PC-9 (cell line): Measurements from ENCODE around the gene TMEM37.

Experiments used
- CTCF ChIP-seq: fragments of 200-600 bp; sonication (generic); conservative IDR thresholded peaks from 2 replicates; pipeline ENCODE4 v1.6.1; 2017; ENCODE audit warnings: mixed run types, antibody characterized with exemption, mild to moderate bottlenecking, moderate library complexity
- EZH2 ChIP-seq: fragments of 200-600 bp; sonication (generic); IDR thresholded peaks from 2 replicates; pipeline ENCODE4 v1.8.0; 2017; ENCODE audit warnings: antibody characterized with exemption, low read depth

DNA sequence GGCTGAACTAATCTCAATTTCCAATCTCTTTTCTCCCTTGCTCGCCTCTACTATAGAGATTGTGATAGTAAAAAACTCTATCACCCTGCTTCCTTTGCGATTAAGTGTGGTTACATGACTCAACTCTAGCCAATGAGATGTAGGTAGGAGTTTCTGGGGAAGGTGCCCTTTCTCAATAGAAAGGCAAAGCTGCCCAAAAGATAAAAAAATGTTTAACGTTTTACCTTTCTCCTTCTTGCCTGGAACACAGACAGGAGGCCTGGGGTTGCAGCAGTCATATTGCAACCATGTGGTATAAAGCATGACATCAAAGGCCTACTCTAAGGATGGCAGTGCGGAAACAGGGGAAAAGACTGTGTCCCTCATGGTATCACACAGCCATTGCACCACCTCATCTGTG, 31.5 kb downstream of the TMEM37 start:
- TF ChIP-seq CTCF (no peak), EZH2 (no peak)
